Sigmoid colon (tissue), 7 donors: ENCODE measurements around the gene RNF182. TPM values are rescaled to one million over a fixed set of nuclear protein-coding genes. Genes with fewer than 3 reads are reported as not detected.

ENCODE experiments used
- DNase-seq: peaks from one replicate; pipeline ENCODE4 v3.0.0-alpha.2; 2019
- H3K27ac ChIP-seq, 4 donors: fragments of 200-600 bp; sonication (generic); one replicate each; pipeline ENCODE4 v1.5.1; 2016 to 2019; ENCODE audit warnings: mild to moderate bottlenecking in 1 of 4
- H3K27me3 ChIP-seq, 3 donors: fragments of 200-600 bp; sonication (generic); one replicate each; pipeline ENCODE4 v1.5.1; 2019; ENCODE audit warnings: mild to moderate bottlenecking in 1 of 3
- H3K36me3 ChIP-seq, 4 donors: fragments of 200-600 bp; sonication (generic); one replicate each; pipeline ENCODE4 v1.5.1; 2016 to 2019
- H3K4me1 ChIP-seq, 4 donors: fragments of 200-600 bp; sonication (generic); one replicate each; pipeline ENCODE4 v1.5.1; 2017 to 2019
- H3K4me3 ChIP-seq, 4 donors: fragments of 200-600 bp; sonication (generic); one replicate each; pipeline ENCODE4 v1.5.1; 2017 to 2019; ENCODE audit warnings: mild to moderate bottlenecking in 2 of 4, moderate library complexity in 1 of 4
- H3K9me3 ChIP-seq, 4 donors: fragments of 200-600 bp in 3 of 4; sonication (generic) in 3 of 4; one replicate each; pipeline versions ENCODE4 v1.5.1 to v1.6.1; 2013 to 2019
- CTCF ChIP-seq, 4 experiments: fragments of 450-650 bp in 3 of 4; fragments of 200-600 bp in 1 of 4; IDR thresholded peaks; one replicate each; pipeline ENCODE4 v1.5.1; 2016 to 2019; ENCODE audit warnings: antibody characterized with exemption in 4 of 4, mild to moderate bottlenecking in 3 of 4, moderate library complexity in 2 of 4
- EP300 ChIP-seq, 4 donors: sonication (generic); formaldehyde crosslinking; IDR thresholded peaks; one replicate each; pipeline ENCODE4 v1.6.1; 2017; ENCODE audit warnings: antibody characterized with exemption in 4 of 4
- POLR2A ChIP-seq, 2 donors: fragments of 450-650 bp; IDR thresholded peaks; one replicate each; pipeline ENCODE4 v1.6.1; 2016; ENCODE audit warnings: antibody characterized with exemption in 2 of 2, mild to moderate bottlenecking in 2 of 2, moderate library complexity in 2 of 2
- POLR2AphosphoS5 ChIP-seq, 4 donors: sonication (generic); formaldehyde crosslinking; IDR thresholded peaks; one replicate each; pipeline ENCODE4 v1.6.1; 2017; ENCODE audit warnings: antibody characterized with exemption in 4 of 4
- WGBS, 2 donors: extraction: QIAGEN DNeasy Blood & Tissue Kit; methylation state at CpG; one replicate each; pipeline ENCODE4 v1.1.7; 2013; 5-methylcytosine and 5-hydroxymethylcytosine counted together
- intact Hi-C: fragments of 100-400 bp; cut with DNase I; formaldehyde crosslinking; loops from one replicate; pipeline ENCODE4 v1.15.1; 2023
- polyA plus RNA-seq, 3 donors: library from polyadenylated mRNA; stranded (reverse); fragments of 200-250 nt; gene quantifications; one replicate each; pipeline ENCODE4 v1.2.3, GENCODE V29; 2013
- total RNA-seq, 4 donors: library from RNA; depleted of rRNA; stranded (reverse); fragments of >200 nt; gene quantifications; one replicate each; pipeline ENCODE4 v1.1.0, GENCODE V29; 2016
- donor health status: healthy with polysubstance abuse.
- donor health status: Bipolar disorder and iron deficiency.
- donor health status: healthy.

RNF182 gene
- total and polyA plus RNA-seq, 7 donors, result 0.06 to 0.71 (median 0.28) TPM; not detected in 2

- Histone ChIP-seq H3K27me3 (no peaks in the 10 kb centered on the region), H3K9me3 (no peaks in the 10 kb centered on the region), H3K4me1 (no peaks in the 10 kb centered on the region), H3K4me3 (no peak overlapping the region), H3K36me3 (no peaks in the 10 kb centered on the region), H3K27ac (no peak overlapping the region)
- TF ChIP-seq POLR2AphosphoS5 (IDR thresholded peaks at IDR 0.05) (no peak), CTCF (IDR thresholded peaks at IDR 0.05) (no peak), POLR2A (IDR thresholded peaks at IDR 0.05) (no peak), EP300 (IDR thresholded peaks at IDR 0.05) (no peak)
- 77% methylated on average over 5 of the region's 5 CpGs for WGBS, 2 donors
- DNase-seq, result no peak
- intact Hi-C loops, result no loop called here
Measured at GRCh38 chr6:13884397-13884796, 40.4 kb upstream of the RNF182 start.

- 38 to 66% methylated on average over 2 of the region's 2 CpGs for WGBS, 2 donors
- DNase-seq, result no peak
- Histone ChIP-seq H3K4me3 (no peak overlapping the region), H3K4me1 (no peaks in the 10 kb centered on the region), H3K9me3 (no peaks in the 10 kb centered on the region), H3K27me3 (no peaks in the 10 kb centered on the region), H3K27ac (no peak overlapping the region), H3K36me3 (no peaks in the 10 kb centered on the region)
- TF ChIP-seq CTCF (IDR thresholded peaks at IDR 0.05), result no peak
- intact Hi-C loops, result no loop called here
Measured at GRCh38 chr6:13885601-13886000, 39.2 kb upstream of the RNF182 start.

GRCh38 chr6:13886949-13887348 lies 37.8 kb upstream of the RNF182 start:
- Histone ChIP-seq H3K9me3 (no peaks in the 10 kb centered on the region), H3K4me3 (no peak overlapping the region), H3K27me3 (no peaks in the 10 kb centered on the region), H3K4me1 (no peaks in the 10 kb centered on the region), H3K27ac (no peak overlapping the region), H3K36me3 (no peaks in the 10 kb centered on the region)
- 30 to 72% methylated on average over 3 of the region's 3 CpGs for WGBS, 2 donors
- no peak for DNase-seq
- TF ChIP-seq POLR2A (IDR thresholded peaks at IDR 0.05), result no peak
- TF ChIP-seq CTCF (IDR thresholded peaks at IDR 0.05), result no peak
- TF ChIP-seq POLR2AphosphoS5 (IDR thresholded peaks at IDR 0.05), result no peak
- TF ChIP-seq EP300 (IDR thresholded peaks at IDR 0.05), result no peak
- intact Hi-C loops, result no loop called here

- intact Hi-C loops, result no loop called here
- 88 to 90% methylated on average over 2 of the region's 2 CpGs for WGBS, 2 donors
- TF ChIP-seq CTCF (IDR thresholded peaks at IDR 0.05) (no peak), EP300 (IDR thresholded peaks at IDR 0.05) (no peak), POLR2AphosphoS5 (IDR thresholded peaks at IDR 0.05) (no peak)
- H3K36me3 ChIP-seq, result no peaks in the 10 kb centered on the region
- peaks cover 0 to 6% (median 0%) of the 10 kb centered on the region in 3 donors for H3K27me3 ChIP-seq
- no peak overlapping the region for H3K4me3 ChIP-seq
- H3K4me1 ChIP-seq, result no peaks in the 10 kb centered on the region
- H3K9me3 ChIP-seq, result no peaks in the 10 kb centered on the region
- DNase-seq, result no peak
- H3K27ac ChIP-seq, result no peak overlapping the region
Measured at GRCh38 chr6:13892017-13892645, 32.6 kb upstream of the RNF182 start.

- intact Hi-C loops, result no loop called here
- peaks cover 0 to 35% (median 0%) of the 10 kb centered on the region in 3 donors for H3K27me3 ChIP-seq
- no peaks in the 10 kb centered on the region for H3K4me1 ChIP-seq
Measured at GRCh38 chr6:13902922-13903321, 21.8 kb upstream of the RNF182 start.

More at GRCh38 chr6:13902922-13903321, 21.8 kb upstream of the RNF182 start:
- Histone ChIP-seq H3K27ac (no peak overlapping the region), H3K9me3 (no peaks in the 10 kb centered on the region), H3K36me3 (no peaks in the 10 kb centered on the region), H3K4me3 (no peak overlapping the region)
- WGBS, 2 donors, result 92 to 93% methylated on average over 6 of the region's 6 CpGs
- no peak for DNase-seq
- TF ChIP-seq EP300 (IDR thresholded peaks at IDR 0.05) (no peak), POLR2AphosphoS5 (IDR thresholded peaks at IDR 0.05) (no peak), CTCF (IDR thresholded peaks at IDR 0.05) (no peak), POLR2A (IDR thresholded peaks at IDR 0.05) (no peak)
